NCI-H1092 (cell line): ENCODE data around the gene FAM47A.

Experiments
- DNase-seq: peaks from one replicate; lab custom pipeline; 2025; lab: John Stamatoyannopoulos, UW

The FAM47A gene

GRCh38 chrX:34132028-34132427, at the start of gene FAM47A:
Gene FAM47A (minus strand): TSS chrX:34132314. CDS start chrX:34132278, 36 bp downstream.
- DNase-seq, result no peak

GRCh38 chrX:34147345-34147744, 15.2 kb upstream of the FAM47A start:
- DNase-seq, result no peak

DNA sequence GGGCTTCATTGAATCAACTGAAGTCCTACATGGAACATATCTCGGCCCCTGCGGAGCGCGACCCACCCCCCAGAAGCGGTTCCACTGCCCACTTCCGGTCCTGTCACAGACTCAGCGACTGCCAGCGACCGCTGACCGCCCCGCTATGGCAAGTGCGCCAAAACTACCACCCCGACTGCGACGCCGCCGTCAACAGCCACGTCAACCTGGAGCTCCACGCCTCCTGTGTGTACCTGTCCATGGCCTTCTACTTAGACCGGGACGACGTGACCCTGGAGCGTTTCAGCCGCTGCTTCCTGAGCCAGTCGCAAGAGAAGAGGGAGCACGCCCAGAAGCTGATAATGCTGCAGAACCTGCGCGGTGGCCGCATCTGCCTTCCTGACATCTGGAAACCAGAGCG, 14.8 kb upstream of the FAM47A start:
- DNase-seq, result no peak

DNA sequence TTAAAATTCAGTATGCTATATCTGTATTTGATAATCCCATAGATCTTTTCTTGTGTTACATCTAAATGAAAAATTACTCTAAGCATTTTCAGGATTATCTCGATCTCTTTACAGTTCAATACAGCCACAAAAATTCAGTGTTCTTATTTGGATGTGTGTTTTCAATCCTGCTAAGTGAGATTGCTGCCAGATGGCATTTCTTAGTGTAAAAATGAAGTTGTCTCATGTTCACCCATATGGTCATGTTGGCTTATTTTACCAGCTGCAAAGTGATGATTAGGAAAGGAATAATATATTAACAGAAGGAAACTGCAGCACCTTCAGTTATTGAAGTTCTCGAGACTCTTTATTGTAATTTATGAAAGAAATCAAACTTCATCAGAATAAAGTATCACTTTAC, 12.1 kb upstream of the FAM47A start:
- DNase-seq, result no peak

DNA sequence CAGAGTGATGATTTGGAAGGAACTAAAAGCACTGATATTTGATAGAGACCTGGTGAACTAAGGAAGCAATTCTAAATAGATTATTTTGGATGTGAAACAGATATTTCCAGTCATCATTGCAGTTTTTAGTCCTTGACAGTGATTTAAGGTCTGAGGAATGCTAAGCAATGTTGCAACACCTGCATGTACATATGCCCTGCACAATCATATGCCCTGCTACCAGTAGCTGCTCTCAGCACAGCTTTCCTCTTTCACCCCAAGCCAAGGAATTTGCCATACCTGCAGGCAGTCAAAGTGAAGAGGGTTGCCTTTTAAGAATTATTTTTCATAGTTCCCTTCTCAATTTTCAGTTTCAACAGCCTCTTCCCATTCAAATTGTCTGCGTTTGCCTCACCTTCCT, 8.7 kb upstream of the FAM47A start:
- DNase-seq, result no peak

- DNase-seq, result no peak
These were observed 952 bp downstream of the FAM47A start for GRCh38 chrX:34130980-34131744.

- DNase-seq, result no peak
These were observed 1.6 kb downstream of the FAM47A start for GRCh38 chrX:34130501-34130900.

GRCh38 chrX:34126011-34126410, 6.1 kb downstream of the FAM47A start:
- no peak for DNase-seq

- no peak for DNase-seq
These were observed 13.0 kb downstream of the FAM47A start for GRCh38 chrX:34119122-34119521.

DNA sequence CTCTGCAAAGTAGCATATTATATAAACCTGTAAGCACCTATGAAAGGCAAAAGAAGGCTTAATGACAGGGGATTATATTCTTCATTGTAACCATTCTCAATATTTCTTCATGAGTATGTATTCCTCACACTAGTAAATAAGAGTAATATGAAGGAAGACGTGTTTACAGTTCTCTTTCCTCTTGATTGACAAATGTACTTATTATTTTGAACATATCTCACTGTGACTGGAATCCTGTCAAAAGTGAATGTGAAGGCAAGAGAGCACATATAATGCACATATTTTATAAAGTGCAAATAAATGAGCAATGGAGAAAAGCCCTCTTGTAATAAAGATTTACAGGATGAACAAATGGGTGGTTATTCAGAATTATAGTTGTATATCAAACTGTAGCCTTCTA, 19.7 kb downstream of the FAM47A start:
- no peak for DNase-seq
